G401.6 (cell line): ENCODE results near the gene GXYLT1.
"Not testable (repeated sequence)": the region's sequence is repeated elsewhere in the genome, so short reads cannot be mapped to it uniquely, and the experiment has no call there.

Experiments
- FAIRE-seq: peaks from 2 replicates; lab custom pipeline; 2012; peaks lifted over from hg19 to GRCh38; lab: Jason Lieb, UNC

GXYLT1 gene

DNA sequence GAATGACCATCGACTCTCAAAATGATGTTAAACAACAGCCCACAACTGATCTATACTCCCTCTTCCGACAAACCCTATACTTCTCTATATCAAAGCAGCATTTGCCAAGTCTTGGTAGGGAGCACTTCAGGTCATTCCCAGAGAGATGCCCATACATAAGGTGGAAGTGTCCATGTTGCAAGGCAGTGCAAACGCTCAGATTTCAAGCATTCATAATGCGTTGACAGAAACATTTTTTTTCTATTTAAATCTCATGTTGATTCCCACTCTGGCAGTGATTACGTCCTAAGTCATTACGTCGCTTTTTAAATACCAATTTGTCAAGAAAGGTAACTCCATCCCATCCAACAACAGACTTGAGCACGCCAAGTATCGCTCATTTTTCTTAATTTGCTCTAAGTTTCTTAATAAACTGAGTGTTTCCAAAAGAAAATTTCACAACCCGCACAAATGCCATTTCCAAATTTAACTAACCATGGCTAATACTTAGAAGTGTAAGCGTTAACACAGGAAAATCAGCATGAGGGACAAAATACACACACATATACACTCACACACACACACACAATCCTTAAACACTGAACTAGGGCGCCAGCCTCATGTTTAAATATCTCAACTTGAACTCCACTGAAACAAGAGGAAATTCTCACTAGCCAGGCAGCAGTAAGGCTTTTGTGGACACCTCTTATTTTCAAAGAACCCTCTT is 1.1 kb downstream of the GXYLT1 start:
- no peak for FAIRE-seq

DNA sequence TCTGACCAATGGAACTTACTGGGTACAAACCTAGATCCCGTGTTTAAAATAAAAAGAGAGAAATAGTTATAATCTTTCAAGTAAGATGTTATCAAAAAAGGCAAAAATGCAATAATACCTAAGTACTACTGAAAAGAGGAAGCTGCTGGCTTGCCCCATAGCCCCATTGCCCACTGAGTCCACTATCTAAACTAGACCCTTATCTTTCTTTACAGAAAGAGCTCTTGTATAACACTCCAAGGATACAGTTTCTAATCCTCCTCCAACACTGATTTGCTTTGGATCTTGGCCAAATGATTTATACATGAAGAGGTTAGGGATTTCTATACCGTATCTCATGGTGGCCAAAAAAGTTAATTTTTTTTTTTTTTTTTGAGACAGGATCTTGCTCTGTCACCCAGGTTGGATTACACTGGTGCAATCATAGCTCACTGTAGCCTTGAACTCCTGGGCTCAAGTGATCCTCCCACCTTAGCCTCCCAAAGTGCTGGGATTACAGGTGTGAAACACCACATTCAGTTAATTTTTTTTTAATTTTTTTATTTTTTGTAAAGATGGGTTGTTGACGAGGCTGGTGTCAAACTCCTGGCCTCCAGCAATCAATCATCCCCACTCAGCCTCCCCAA is 2.6 kb downstream of the GXYLT1 start:
- no peak for FAIRE-seq

DNA sequence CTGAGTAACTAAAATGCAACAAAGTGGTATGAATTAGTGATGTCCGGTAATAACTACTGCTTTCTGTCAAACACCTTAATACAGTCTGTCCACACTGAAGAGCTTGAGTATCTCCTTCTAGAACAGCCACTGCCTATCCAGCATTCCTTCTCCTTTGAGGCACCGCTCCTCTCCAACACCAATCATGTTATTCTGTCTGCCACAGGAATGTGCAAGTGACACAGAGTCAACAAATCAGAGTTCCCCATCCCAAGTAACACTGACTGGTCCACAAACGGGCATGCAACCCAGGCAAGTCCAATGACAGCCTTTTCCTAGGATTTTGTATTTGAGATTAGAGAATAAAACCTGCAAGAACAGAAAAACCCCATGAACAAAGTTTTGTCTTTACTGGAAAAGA is 3.8 kb downstream of the GXYLT1 start:
- FAIRE-seq, result no peak

DNA sequence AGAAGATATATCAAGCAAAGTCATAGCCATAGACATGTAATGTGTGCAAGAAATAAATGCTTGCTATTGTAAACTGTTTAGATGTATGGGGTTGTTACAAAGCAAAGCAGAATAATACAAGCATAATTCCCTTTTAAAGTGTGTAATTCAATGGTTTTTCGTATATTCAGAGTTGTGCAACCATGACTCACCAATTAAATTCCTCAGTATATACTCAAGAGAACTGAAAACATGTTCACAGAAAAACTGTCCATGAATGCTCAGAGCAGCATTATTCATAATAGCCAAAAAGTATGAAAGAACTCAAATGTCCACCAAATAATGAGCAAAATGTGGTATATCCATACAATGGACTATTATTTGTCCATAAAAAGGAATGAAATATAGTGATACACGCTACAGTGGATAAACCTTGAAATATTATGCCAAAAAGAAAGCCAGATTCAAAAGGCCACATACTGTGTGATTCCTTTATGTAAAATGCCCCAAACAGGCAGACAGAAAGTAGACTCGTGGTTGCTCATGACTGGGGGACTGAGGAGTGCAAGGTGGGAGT is 9.3 kb downstream of the GXYLT1 start:
- no peak for FAIRE-seq

DNA sequence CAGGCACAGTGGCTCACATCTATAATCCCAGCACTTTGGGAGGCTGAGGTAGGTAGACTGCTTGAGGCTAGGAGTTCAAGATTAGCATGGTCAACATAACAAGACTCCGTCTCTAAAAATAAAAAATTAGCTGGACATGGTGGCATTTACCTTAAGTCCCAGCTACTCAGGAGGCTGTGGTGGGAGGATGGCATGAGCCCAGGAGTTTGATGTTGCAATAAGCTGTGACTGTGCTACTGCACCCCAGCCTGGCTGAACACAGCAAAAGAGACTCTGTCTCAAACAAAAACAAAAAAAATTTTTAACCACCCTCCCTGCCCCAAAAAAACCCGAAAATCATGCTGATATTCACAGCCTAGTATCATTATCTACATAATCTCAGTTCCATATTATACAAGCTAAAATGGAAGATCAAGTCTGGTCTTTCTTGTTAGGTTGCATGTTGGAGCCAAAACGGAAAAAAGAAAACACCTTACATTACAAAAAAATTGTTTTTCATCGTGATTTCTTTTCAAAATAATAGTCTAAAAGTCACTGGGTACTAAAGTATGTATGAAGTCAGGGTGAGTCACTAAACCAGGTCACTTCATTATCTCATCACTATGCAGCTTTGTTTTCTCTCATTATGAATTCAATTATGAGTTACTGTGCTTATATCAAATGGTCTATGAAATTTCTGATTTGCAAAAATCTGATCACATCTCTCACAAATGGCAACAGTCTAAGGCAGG is 13.8 kb downstream of the GXYLT1 start:
- no peak for FAIRE-seq

DNA sequence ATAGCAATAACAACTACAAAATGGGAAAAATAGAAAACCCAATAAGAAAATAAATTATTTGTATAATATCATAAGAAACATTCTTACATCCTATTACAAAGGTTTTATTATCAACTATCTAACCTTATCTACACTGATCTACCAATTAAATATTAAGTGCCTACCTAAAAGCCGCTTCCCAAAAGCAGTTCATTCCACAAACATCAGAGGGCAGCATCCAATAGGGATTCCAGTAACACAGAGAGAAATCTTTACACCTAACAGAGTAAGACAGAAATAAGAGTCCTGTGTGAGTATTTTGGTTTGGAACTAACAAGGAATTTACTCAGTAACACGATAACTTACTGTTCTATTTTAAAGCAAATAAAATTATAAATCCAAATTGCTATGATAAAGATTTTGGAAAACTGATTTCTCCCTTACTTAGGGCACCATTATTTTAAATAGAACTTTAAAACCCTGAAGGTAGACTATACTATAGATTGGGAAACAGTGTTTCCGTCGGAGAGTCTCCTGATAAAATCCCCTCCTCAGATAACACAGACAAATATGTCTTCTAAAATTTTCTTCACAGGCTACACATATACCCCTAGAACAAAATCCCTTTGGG is 15.0 kb downstream of the GXYLT1 start:
- peak; percentile 98 for FAIRE-seq

DNA sequence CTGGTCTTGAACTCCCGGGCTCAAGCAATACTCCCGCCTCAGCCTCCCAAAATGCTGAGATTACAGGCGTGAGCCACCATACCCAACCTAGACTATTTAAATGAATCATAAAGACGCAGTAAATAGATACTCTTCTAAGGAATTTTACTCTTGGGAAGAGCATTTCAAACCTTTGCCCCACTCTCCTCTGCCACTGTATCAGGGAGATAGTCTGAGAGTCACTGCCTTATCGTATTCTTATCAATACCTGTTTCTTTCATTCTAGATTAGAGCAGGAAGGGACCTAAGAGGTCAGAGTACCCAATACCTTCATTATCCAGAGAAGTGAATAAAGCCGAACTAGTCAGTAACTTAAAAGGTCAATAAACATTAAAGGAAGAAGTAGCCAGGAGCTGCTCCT is 15.8 kb downstream of the GXYLT1 start:
- FAIRE-seq, result no peak

DNA sequence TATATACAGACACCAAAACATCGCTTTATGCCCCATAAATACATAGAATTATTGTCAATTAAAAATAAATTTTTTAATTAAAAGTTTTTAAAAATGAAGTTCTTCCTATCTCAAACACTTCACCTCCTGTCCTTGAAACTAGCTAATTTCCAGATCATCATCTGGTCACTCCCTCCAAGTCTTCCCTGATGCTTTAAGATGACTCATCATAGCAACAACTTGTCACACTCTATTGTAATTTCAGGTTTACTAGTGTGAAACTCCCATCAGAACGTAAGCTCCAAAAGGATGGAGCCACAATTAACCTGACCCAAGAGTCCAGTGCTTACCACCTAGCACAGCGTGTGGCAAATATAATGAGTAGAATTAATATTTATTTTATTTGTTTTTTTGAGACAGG is 16.3 kb downstream of the GXYLT1 start:
- FAIRE-seq, result no peak

DNA sequence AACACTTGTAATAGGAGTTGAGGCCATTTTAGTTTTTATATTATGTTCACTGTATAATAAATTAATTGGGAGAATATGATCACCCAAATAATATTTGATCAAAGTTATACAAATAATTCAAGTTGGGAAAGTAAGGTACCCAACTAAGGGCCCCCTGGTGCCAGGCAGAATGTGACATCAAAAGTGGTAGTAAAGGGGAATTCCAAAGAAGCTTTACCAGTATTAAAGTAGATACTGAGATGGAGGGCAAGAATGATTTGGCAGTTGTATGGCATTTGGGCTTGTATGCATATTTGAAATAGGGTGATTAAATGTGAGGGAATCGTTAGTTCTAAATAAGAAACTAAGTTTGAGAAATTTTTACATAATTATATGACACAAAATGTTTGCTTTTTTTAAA is 17.7 kb downstream of the GXYLT1 start:
- no peak for FAIRE-seq

DNA sequence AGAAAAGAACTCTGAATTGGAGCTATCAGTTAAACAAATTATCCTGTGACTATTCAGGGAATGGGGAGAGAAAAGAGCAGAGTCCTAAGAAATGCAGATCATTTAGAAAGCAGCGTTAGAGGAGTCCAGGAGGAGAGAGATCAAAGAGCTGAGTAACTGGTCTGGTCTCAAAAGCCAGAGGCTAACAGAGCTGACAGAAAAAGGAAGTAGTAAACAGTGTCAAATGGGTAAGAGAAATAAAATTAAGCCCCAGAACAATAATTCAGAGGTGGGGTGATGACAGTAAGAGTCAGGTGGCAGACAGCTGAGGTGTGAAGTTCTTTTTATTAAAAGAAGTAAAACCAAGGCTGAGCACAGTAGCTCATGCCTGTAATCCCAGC is 19.3 kb downstream of the GXYLT1 start:
- no peak for FAIRE-seq

DNA sequence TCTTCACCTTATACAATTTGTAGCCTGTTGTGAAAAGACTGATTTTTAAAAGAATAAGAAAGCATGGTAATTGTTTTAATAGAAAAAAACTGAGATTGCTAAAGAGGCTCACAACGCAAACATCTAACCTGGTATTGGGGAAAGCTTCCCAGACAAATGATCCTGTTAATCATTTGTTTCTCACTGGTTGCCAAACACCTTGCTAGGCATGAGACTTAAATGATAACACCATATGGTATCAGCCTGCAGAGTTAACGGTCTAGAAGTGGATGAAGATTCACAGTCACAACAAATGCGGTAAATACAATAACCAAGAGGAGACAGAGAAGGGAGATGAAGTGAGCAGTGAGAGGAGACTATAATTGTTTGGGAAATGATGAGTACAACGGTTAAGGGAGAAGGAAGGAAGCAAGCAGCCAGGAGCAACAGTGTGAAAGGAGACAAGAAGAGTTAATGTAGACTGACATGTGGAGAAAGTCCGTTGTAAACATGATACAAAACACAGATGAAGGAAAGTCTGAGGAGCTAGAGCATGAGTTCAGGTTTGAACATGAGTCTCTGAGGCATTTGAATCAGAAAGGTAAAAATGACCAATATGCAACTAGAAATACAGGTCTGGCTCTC is 19.8 kb downstream of the GXYLT1 start:
- FAIRE-seq, result no peak

DNA sequence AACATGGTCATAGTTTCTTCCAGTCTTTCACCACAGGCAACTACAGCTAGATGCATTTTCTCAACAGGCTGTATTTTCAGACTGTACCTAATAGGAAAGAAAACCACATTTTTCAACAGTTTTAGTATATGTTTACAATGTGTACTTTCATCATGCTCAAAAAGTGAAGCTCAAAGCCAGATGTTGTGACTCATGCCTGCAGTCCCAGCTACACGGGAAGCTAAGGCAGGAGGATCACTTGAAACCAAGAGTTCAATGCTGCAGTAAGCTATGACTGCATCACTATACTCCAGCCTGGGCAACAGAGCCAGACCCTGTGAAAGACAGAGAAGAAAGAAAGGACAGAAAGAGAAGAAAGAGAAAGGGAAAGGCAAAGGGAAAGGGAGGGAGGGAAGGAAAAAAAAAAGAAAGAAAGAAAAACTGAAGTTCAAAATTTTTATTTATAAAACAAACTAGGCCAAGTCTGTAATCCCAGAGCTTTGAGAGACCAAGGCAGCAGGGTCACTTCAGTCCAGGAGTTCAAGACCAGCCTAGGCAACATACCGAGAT is 25.5 kb downstream of the GXYLT1 start:
- FAIRE-seq, result no peak

DNA sequence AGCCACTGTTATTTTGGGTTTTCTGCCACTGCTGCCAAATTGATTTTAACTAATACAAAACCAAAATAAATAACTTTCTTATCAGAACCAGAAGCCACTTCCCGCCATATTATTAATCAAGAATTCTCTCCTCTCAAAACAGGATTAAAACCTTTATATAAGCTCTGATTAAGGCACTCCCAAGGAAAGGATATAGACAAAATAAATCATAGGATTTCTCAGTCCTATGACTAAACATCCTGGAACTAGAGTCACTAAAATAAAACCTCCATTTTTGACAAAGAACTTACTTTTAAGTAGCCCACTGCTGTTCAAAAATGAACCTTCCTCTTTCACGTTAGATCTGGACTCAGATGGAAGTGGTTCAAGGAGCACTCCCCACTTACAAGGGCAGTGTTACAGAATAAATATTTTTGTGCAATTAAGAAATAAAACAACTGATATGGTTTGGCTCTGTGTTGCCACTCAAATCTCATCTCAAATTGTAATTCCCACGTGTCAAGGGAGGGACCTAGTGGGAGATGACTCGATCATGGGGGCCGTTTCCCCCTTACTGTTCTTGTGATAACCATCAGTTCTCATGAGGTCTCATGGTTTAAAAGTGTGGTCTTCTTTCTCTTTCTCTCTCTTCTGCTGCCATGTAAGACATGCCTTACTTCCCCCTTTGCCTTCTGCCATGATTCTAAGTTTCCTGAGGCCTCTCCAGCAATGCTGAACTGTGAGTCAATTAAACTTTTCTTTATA is 26.4 kb downstream of the GXYLT1 start:
- FAIRE-seq, result no peak

DNA sequence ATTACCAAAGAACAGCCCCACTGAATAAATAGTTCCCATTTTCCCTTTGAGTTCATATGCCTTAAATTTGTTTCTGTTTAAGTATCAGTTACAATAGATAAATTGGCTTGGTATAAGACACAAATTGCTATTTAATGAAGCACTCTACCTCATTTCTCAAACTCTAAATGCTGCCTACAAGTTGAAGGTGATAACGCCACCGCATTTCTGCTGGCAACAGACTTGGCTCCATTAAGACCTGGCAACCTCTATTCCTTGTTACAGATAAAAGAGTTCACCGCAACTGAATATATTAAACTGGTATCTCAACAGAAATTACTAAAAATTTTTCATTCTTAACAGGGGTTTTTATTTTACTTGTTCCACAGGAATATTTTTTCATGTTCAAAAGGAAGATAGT is 35.6 kb downstream of the GXYLT1 start:
- FAIRE-seq, result no peak

DNA sequence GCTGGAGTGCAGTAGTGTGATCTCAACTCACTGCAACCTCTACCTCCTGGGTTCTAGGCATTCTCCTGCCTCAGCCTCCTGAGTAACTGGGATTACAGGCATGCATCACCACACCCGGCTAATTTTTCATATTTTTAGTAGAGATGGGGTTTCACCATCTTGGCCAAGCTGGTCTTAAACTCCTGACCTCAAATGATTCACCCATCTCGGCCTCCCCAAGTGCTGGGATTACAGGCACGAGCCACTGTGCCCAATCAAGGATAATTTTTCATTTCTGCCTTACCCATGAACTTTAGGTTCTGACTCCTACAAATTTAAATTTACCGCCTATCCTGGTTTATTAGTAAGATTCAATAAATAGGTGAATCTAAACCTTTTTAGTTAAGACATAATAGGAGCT is 37.9 kb downstream of the GXYLT1 start:
- FAIRE-seq, result not testable (repeated sequence)

DNA sequence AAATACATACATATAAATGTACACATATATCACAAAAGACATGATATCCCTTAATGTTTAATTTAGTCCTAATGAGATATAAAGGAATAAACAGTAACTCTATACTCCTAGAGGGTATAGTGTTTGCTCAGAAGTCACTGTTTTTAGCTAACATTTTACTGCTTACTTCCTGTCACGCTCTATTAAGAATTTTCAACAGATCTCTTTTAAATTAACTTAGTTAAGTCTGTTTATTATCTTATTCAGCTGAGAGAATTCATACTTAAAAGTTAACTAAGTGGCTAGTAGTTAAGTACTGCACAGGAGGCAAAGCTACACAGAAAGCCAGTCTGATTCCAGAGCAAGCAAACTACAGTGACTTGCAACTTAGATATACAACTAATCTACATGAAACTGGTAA is 39.9 kb downstream of the GXYLT1 start:
- no peak for FAIRE-seq

DNA sequence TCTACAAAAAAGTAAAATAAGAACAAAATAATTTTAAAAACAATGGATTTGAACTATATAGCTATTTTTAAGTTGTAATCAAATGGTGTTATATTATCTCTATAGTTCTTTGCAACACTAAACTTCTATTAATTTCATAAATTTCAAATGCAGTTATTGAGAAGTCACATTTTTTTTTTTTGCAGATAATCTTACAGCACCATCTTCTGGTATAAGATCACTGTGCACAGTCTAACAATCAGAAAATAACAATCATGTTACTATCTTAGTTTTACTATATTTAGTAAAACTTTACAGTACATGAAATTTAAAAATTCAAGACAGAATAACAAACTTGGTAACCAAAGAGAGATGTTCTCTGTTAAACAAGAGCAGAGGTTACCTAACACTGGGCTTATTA is 40.6 kb downstream of the GXYLT1 start:
- FAIRE-seq, result peak; percentile 76

DNA sequence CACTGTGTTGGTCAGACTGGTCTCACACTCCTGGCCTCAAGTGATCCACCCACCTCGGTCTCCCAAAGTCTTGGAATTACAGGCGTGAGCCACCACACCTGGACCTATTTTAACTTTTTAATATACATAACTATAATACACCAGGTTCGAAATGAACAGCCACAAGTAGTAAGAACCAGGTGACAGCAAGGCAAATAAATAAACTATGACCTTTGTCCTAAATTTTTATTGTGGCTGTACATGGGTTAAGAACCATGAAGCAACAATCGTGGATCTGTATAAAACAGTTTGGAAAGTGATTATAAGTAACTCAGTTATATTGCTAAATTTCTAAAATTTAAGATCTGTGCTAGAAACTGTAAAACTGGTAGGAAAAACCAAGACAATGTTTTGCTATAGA is 41.5 kb downstream of the GXYLT1 start:
- peak; percentile 44 for FAIRE-seq

DNA sequence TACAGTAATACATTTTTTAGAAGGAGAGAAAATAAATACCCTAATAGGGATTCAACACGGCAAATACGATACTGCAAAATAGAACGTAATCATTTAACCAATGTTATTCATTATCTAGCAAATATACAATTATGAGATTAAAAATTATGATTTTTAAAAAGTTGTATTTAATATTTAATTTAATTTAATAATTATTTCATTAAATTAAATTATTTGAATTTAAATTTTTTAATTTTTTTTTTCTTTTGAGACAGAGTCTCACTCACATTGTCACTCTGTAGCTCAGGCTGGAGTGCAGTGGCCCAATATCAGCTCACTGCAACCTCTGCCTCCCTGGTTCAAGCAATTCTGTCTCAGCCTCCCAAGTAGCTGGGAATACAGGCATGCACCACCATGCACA is 42.0 kb downstream of the GXYLT1 start:
- FAIRE-seq, result peak; percentile 82

DNA sequence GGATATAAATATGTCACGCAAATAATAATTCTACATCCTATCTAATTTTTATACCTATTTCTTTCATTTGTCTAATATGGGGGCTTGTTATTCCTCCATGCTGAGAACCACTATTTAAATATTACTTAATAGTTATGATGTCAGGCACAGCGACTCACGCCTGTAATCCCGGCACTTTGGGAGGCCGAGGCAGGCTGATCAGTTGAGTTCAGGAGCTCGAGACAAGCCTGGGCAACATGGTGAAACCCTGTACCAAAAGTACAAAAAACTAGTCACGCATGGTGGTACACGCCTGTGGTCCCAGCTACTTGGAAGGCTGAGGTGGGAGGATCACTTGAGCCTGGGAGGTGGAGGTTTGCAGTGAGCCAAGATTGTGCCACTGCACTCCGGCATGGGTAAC is 45.2 kb downstream of the GXYLT1 start:
- FAIRE-seq, result no peak

DNA sequence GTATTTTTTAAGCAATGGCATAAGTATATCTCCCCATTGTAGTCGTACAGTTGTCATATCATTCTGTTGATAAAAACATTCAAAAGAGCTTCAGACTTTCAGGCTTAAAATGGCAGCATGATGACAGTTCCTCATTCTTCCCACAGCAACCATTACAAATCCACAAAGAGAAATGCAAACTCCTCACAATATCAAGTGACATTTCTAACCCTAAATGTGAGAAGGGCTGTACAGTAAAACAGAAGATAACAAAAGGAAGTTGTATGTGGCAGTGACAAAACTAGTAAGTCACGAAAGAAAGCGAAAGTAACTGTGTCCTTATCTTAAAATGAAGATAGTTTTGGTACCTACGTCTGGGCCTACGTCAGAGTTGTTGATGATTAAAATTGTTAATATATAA is 46.7 kb downstream of the GXYLT1 start:
- no peak for FAIRE-seq
